ENCODE measurements around the gene FOXN3.

The FOXN3 gene

DNA sequence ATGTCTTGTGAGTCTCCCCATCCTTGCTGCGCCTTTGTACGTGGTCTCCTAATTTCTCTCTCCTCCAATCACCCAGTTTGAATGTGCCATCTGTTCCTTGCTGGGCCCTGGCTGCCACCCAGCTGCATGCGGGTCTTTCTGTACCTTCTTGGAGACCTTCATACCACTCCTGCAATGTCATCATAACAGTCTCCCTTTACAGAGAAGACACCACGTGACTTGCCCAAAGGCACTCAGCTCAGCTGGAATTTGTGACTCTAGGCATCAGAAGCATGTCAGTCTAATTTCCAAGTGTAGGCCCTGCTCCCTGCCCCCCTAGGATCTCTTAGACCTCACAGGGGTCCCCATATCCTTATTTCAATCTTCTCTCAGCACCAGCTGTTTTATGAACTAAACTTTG lies 308.4 kb downstream of the FOXN3 start:
- DNase-seq (ENCODE audit: low read depth in 1 of 2, low spot score in 1 of 2): no peak

DNA sequence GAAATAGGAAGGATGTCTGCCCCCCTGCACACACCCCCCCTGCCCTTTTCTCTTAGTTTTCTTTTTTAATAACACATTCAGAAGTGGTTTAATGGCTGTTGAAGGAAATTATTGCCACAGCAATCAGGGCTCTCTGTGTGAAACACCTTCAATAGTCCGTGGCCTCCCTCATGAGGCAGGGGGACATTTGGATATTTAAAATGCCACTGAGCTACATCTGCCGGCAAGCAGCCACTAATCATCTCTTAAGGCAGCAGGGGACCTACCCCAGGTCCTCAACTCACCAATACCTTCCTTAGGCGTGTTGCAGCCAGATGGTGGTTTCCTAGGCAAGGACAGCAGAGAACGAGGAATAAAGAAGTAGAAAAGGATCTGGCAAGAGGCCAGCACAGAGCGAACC lies 309.4 kb downstream of the FOXN3 start:
- no peak for DNase-seq (ENCODE audit: low read depth in 1 of 2, low spot score in 1 of 2)
